SK-N-SH (cell line): ENCODE measurements around the gene MYBBP1A.

Experiments
- CTCF ChIP-seq: fragments of 200-600 bp; sonication (generic); IDR thresholded peaks from 2 replicates; pipeline ENCODE4 v1.6.1; 2017; ENCODE audit warnings: antibody characterized with exemption, mild to moderate bottlenecking, moderate library complexity
- ELF1 ChIP-seq: IDR thresholded peaks from 2 replicates; pipeline ENCODE4 v1.4.0; 2012
- FOSL2 ChIP-seq: IDR thresholded peaks from 2 replicates; pipeline ENCODE4 v1.4.0; 2012; ENCODE audit warnings: low read depth, mild to moderate bottlenecking, moderate library complexity, borderline replicate concordance
- FOXM1 ChIP-seq: IDR thresholded peaks from 2 replicates; pipeline ENCODE4 v1.4.0; 2012; ENCODE audit warnings: low read depth, mild to moderate bottlenecking
- NFIC ChIP-seq: IDR thresholded peaks from 2 replicates; pipeline ENCODE4 v1.4.0; 2012; ENCODE audit warnings: borderline replicate concordance
- NRF1 ChIP-seq: IDR thresholded peaks from 2 replicates; pipeline ENCODE4 v1.6.1; 2012; ENCODE audit warnings: low read depth, mild to moderate bottlenecking, low read length
- RAD21 ChIP-seq: IDR thresholded peaks from 2 replicates; pipeline ENCODE4 v1.6.1; 2012; ENCODE audit warnings: mild to moderate bottlenecking, low read length
- REST ChIP-seq: IDR thresholded peaks from 2 replicates; pipeline ENCODE4 v1.6.1; 2012; ENCODE audit warnings: mild to moderate bottlenecking, low read depth, low read length, moderate library complexity
- TEAD4 ChIP-seq: IDR thresholded peaks from 2 replicates; pipeline ENCODE4 v1.4.0; 2012; ENCODE audit warnings: mild to moderate bottlenecking, borderline replicate concordance; ENCODE audit not compliant: insufficient read depth
- USF1 ChIP-seq: IDR thresholded peaks from 2 replicates; pipeline ENCODE4 v1.4.0; 2012; ENCODE audit warnings: low read depth, borderline replicate concordance
- YY1 ChIP-seq: IDR thresholded peaks from 2 replicates; pipeline ENCODE4 v1.4.0; 2012; ENCODE audit warnings: low read depth, mild to moderate bottlenecking

GRCh38 chr17:4529533-4530152 is 25.5 kb downstream of the MYBBP1A start:
- TF ChIP-seq USF1: no peak
- no peak for TF ChIP-seq CTCF
- TF ChIP-seq FOXM1: no peak
- TF ChIP-seq NFIC: no peak
- no peak for TF ChIP-seq YY1
- TF ChIP-seq RAD21: no peak
- no peak for TF ChIP-seq NRF1
- no peak for TF ChIP-seq REST
- no peak for TF ChIP-seq ELF1
- no peak for TF ChIP-seq TEAD4
- TF ChIP-seq FOSL2: no peak
